ENCODE data around the gene AP2A2. TPM values are rescaled to one million over a fixed set of nuclear protein-coding genes. Genes with fewer than 3 reads are reported as not detected.

AP2A2 gene
- total RNA-seq, 1 experiment from 2014 or later, result 55.5 TPM

GRCh38 chr11:1007279-1007678, 81.6 kb downstream of the AP2A2 start (continued):
- TF ChIP-seq RAD21 (IDR thresholded peaks at IDR 0.05; ENCODE audit: low read depth) (no peak), ZBTB33 (IDR thresholded peaks at IDR 0.05; ENCODE audit: extremely low read depth, insufficient replicate concordance, low read length) (no peak), EZH2phosphoT487 (IDR thresholded peaks at IDR 0.05; ENCODE audit: borderline replicate concordance) (no peak)

- DNase-seq (ENCODE audit: low read depth, low spot score) (no peak), ATAC-seq (no peak)
- Histone ChIP-seq H3K4me1 (ENCODE audit: control insufficient read depth in 1 of 2, insufficient read depth in 2 of 2, low read length in 2 of 2) (no peaks in the 10 kb centered on the region), H3K27me3 (ENCODE audit: insufficient read depth, low read length) (no peaks in the 10 kb centered on the region), H4K20me1 (ENCODE audit: insufficient read depth) (no peaks in the 10 kb centered on the region), H3K9me2 (ENCODE audit: insufficient read depth) (no peaks in the 10 kb centered on the region), H3K4me3 (replicated peaks in 1 of 2; ENCODE audit: low read depth in 1 of 2, low read length in 2 of 2) (no peak overlapping the region), H3K36me3 (ENCODE audit: control insufficient read depth in 1 of 2, insufficient read depth in 2 of 2, low read length in 2 of 2) (peaks cover 12 to 17% of the 10 kb centered on the region in 2 experiments; a peak in 3 of 4 replicates), H3K9ac (ENCODE audit: low read length) (no peak overlapping the region), H3K27ac (ENCODE audit: low read depth, low read length) (no peak overlapping the region), H2AFZ (ENCODE audit: low read depth, low read length, poor library complexity, severe bottlenecking) (no peak overlapping the region), H3K4me2 (ENCODE audit: low read length) (no peak overlapping the region), H3K79me2 (ENCODE audit: insufficient read depth, low read length) (no peaks in the 10 kb centered on the region), H3K9me3 (ENCODE audit: control insufficient read depth in 1 of 2, insufficient read depth in 1 of 2, low read depth in 1 of 2, low read length in 2 of 2) (no peaks in the 10 kb centered on the region)
- ChIA-PET CTCF (no interaction called here), POLR2A (no interaction called here), RAD21 (ENCODE audit: low non-redundant PET in 1 of 2, low total read pairs in 2 of 2, uncharacterized antibody in 2 of 2, unreplicated experiment in 2 of 2) (no interaction called here)
- intact Hi-C loops (cut with micrococcal nuclease), result no loop called here
- BruUV-seq (replicated peaks), result no TSS peak
- no peak for TF ChIP-seq FOSL1 (IDR thresholded peaks at IDR 0.05; ENCODE audit: low read depth)
- no peak for TF ChIP-seq ELF1 (IDR thresholded peaks at IDR 0.05; ENCODE audit: borderline replicate concordance, low read depth)
- no peak for TF ChIP-seq CTCF (IDR thresholded peaks at IDR 0.05 in 2 of 3, conservative IDR thresholded peaks at IDR 0.05 in 1 of 3; ENCODE audit: borderline replicate concordance in 1 of 3, insufficient read depth in 1 of 3, low read depth in 2 of 3, low read length in 2 of 3)
- TF ChIP-seq POLR2A (IDR thresholded peaks at IDR 0.05; ENCODE audit: borderline replicate concordance, extremely low read depth, insufficient read depth, insufficient read length), result no peak
- no peak for TF ChIP-seq SRF (IDR thresholded peaks at IDR 0.05; ENCODE audit: low read depth)
- TF ChIP-seq YY1 (IDR thresholded peaks at IDR 0.05; ENCODE audit: extremely low read depth, insufficient replicate concordance, low read depth, low read length), result no peak
- no peak for TF ChIP-seq SIN3A (IDR thresholded peaks at IDR 0.05; ENCODE audit: low read depth)
- no peak for TF ChIP-seq POLR2AphosphoS5 (IDR thresholded peaks at IDR 0.05; ENCODE audit: low read depth, low read length)
- TF ChIP-seq TCF7L2 (IDR thresholded peaks at IDR 0.05; ENCODE audit: borderline replicate concordance, extremely low read depth, insufficient read depth, insufficient read length), result no peak
- TF ChIP-seq EZH2 (IDR thresholded peaks at IDR 0.05), result no peak
- TF ChIP-seq JUND (IDR thresholded peaks at IDR 0.05), result no peak
These were observed 82.5 kb downstream of the AP2A2 start for GRCh38 chr11:1008001-1008802.
